Effector memory CD8-positive, alpha-beta T cell (primary cell): ENCODE data around the gene FLYWCH1.

Experiments used
- ATAC-seq: fragments of 150-1000 bp; cut with Tn5 transposase; replicated peaks from 2 replicates; pipeline ENCODE4 v1.10.0; 2021; ENCODE audit warnings: mild to moderate bottlenecking, moderate library complexity
- DNase-seq, 3 experiments: peaks; one replicate each; pipeline ENCODE4 v3.0.0; 2021
- H3K27ac Mint-ChIP-seq, 2 donors: one replicate each; pipeline ENCODE4 v1.8.0; 2022; ENCODE audit warnings: mild to moderate bottlenecking in 2 of 2, mixed read lengths in 2 of 2, moderate library complexity in 2 of 2
- H3K27me3 Mint-ChIP-seq, 2 donors: one replicate each; pipeline ENCODE4 v1.8.0; 2022; ENCODE audit warnings: mixed read lengths in 2 of 2
- H3K36me3 Mint-ChIP-seq: one replicate; pipeline ENCODE4 v1.8.0; 2022; ENCODE audit warnings: mild to moderate bottlenecking, moderate library complexity, mixed read lengths; ENCODE audit not compliant: insufficient read depth
- H3K4me1 Mint-ChIP-seq, 2 donors: one replicate each; pipeline ENCODE4 v1.8.0; 2022; ENCODE audit warnings: low read depth in 2 of 2, mixed read lengths in 2 of 2
- H3K4me3 Mint-ChIP-seq, 2 donors: one replicate each; pipeline ENCODE4 v1.8.0; 2022; ENCODE audit warnings: mild to moderate bottlenecking in 2 of 2, mixed read lengths in 2 of 2, moderate library complexity in 2 of 2
- H3K9me3 Mint-ChIP-seq, 2 donors: one replicate each; pipeline ENCODE4 v1.8.0; 2022; ENCODE audit warnings: mixed read lengths in 2 of 2
- total RNA-seq, 9 experiments: gene quantifications; one replicate each; lab custom pipeline; 2026; lab: John Stamatoyannopoulos, UW

The FLYWCH1 gene
- total RNA-seq: 41.1 to 108 (median 56.5) reads per million in 9 experiments

DNA sequence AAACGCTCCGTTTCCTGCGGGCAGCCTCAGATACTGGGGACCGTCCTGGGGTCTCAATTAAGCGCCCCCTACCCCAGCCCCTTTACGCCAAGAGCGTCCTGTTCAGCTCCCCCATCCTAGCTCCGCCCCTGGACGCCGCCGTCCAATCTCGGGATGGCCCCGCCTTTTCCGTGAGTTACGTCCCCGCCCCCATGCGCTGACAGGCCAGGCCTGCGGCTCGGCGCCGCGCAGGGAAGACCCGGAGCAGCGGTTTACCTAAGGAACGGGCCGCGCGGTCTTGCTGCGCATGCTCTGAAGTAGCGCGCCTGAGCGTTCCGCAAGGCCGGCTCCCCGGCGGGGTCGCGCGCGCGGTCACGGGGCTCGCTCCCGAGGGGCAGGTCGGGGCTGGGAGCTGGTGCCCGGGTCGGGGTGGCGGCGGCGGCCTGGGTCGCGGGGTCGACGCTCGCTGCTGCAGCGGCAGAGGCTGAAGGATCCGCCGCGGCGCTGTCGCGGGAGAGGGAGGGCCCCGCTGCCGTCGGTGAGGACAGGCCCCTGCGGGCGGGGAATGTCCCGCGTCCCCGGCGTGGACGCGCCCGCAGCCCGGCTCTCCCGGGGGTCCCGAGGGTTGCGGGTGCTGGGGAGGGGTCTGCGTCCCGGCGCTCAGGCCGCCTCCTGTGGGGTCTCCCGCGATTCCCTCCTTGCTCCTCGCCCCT, at the start of gene FLYWCH1:
Gene FLYWCH1 (plus strand): TSS at position 294 of the 692 bp plus-strand sequence. CDS start 17,755 bp downstream, outside the sequence.
- DNase-seq (peak; percentile 98 to 99 (median 99)), ATAC-seq (peak; percentile 93)
- peak within 1 kb of the TSS; percentile 78 to 88 for H3K27ac Mint-ChIP-seq
- H3K36me3 Mint-ChIP-seq: peaks cover 15% of the 10 kb centered on the region
- peak within 1 kb of the TSS; percentile 85 to 92 for H3K4me3 Mint-ChIP-seq
- peaks cover 16 to 27% of the 10 kb centered on the region in 2 donors for H3K4me1 Mint-ChIP-seq
- H3K9me3 Mint-ChIP-seq: no peaks in the 10 kb centered on the region
- H3K27me3 Mint-ChIP-seq: no peaks in the 10 kb centered on the region

- H3K27ac Mint-ChIP-seq: peak overlapping the region in 1 of 2 donors; percentile 27
- H3K36me3 Mint-ChIP-seq: peaks cover 9% of the 10 kb centered on the region
- DNase-seq (no peak), ATAC-seq (no peak)
- H3K27me3 Mint-ChIP-seq: peaks cover 0 to 7% of the 10 kb centered on the region in 2 donors
- peaks cover 14 to 21% of the 10 kb centered on the region in 2 donors for H3K4me1 Mint-ChIP-seq
- no peak overlapping the region for H3K4me3 Mint-ChIP-seq
- H3K9me3 Mint-ChIP-seq: no peaks in the 10 kb centered on the region
These were observed 46.1 kb upstream of the FLYWCH1 start for GRCh38 chr16:2865651-2866050.

- Mint-ChIP-seq H3K27me3 (peaks cover 0 to under 1% of the 10 kb centered on the region in 2 donors), H3K27ac (no peak overlapping the region), H3K36me3 (peaks cover 9% of the 10 kb centered on the region), H3K9me3 (no peaks in the 10 kb centered on the region), H3K4me3 (no peak overlapping the region), H3K4me1 (peaks cover 14 to 21% of the 10 kb centered on the region in 2 donors)
- ATAC-seq: no peak
- no peak for DNase-seq
These were observed 45.3 kb upstream of the FLYWCH1 start for GRCh38 chr16:2866431-2866830.

GRCh38 chr16:2867661-2867986, 44.1 kb upstream of the FLYWCH1 start:
- no peak for DNase-seq
- Mint-ChIP-seq H3K27me3 (no peaks in the 10 kb centered on the region), H3K4me1 (peaks cover 14 to 21% of the 10 kb centered on the region in 2 donors), H3K4me3 (peak overlapping the region; percentile 89 to 90), H3K36me3 (peaks cover 7% of the 10 kb centered on the region), H3K9me3 (no peaks in the 10 kb centered on the region), H3K27ac (peak overlapping the region; percentile 93 to 95)
- ATAC-seq: no peak

GRCh38 chr16:2867987-2868789, 43.5 kb upstream of the FLYWCH1 start:
- DNase-seq: peak; percentile 98
- ATAC-seq: peak; percentile 95
- Mint-ChIP-seq H3K27me3 (no peaks in the 10 kb centered on the region), H3K27ac (peak overlapping the region; percentile 93 to 95), H3K4me1 (peaks cover 14 to 21% of the 10 kb centered on the region in 2 donors), H3K36me3 (peaks cover 7% of the 10 kb centered on the region), H3K9me3 (no peaks in the 10 kb centered on the region), H3K4me3 (peak overlapping the region; percentile 89 to 90)

DNA sequence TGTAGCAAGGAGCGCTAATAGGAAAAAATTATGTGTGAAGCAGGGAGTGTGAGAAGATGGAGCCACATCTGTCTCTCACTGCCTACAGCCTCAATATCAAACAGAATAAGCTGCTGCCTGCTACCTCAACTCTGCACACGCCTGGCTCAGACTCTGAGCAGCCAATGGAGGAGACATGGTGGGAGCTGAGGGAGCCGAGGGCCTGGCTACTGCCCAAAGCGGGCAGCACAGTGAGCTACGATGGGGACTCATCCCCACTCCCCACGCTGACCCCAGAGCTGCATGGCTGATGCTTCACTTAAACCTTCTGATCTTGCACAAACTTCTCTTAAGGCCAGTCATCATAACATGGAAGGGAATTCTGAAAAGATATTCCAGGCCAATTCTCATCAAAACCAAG, 39.8 kb upstream of the FLYWCH1 start:
- Mint-ChIP-seq H3K4me1 (peaks cover 5 to 15% of the 10 kb centered on the region in 2 donors), H3K4me3 (no peak overlapping the region), H3K36me3 (peaks cover 9% of the 10 kb centered on the region), H3K9me3 (no peaks in the 10 kb centered on the region), H3K27me3 (no peaks in the 10 kb centered on the region), H3K27ac (no peak overlapping the region)
- ATAC-seq (no peak), DNase-seq (no peak)

DNA sequence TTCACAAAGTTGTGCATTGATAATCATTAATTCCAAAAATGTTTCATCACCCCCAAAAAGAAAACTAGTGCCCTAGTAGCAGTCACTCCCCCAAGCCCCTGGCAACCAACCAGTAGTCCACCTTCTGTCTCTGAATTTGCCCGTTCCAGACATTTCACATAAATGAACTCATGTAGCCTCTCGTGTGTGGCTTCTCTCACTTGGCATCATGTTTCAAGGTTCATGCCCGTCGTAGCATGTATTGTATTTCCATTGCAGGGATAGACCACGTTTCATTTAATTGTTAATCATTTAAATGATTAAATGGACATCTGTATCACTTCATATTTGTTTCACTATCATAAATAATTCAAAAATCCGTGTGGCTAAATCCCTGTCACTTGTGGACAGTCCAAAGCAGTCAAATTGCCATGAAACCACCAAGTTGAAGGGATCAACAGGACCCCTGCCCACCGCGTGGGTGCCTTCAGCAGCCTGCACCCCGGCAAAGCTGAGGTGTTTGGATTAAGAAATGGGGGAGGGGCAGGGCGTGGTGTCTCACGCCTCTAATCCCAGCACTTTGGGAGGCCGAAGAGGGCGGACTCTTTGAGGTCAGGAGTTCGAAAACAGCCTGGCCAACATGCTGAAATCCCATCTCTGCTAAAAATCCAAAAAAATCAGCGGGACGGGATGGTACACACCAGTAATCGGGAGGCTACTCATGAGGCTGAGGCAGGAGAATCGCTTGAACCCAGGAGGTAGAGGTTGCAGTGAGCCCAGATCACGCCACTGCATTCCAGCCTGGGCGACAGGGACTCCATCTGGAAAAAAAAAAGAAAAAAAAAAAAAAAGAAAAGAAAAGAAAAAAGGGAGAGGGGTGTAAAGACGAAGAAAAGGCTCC, 37.5 kb upstream of the FLYWCH1 start:
- Mint-ChIP-seq H3K36me3 (peaks cover 2% of the 10 kb centered on the region), H3K27ac (no peak overlapping the region), H3K9me3 (no peaks in the 10 kb centered on the region), H3K4me1 (no peaks in the 10 kb centered on the region), H3K4me3 (no peak overlapping the region), H3K27me3 (no peaks in the 10 kb centered on the region)
- DNase-seq (no peak), ATAC-seq (no peak)

- Mint-ChIP-seq H3K27ac (no peak overlapping the region), H3K4me3 (no peak overlapping the region), H3K36me3 (peaks cover 2% of the 10 kb centered on the region), H3K27me3 (no peaks in the 10 kb centered on the region), H3K9me3 (no peaks in the 10 kb centered on the region), H3K4me1 (no peaks in the 10 kb centered on the region)
- DNase-seq (peak; percentile 39 to 60 (median 48)), ATAC-seq (peak; percentile 100)
These were observed 36.8 kb upstream of the FLYWCH1 start for GRCh38 chr16:2874912-2875362.

DNA sequence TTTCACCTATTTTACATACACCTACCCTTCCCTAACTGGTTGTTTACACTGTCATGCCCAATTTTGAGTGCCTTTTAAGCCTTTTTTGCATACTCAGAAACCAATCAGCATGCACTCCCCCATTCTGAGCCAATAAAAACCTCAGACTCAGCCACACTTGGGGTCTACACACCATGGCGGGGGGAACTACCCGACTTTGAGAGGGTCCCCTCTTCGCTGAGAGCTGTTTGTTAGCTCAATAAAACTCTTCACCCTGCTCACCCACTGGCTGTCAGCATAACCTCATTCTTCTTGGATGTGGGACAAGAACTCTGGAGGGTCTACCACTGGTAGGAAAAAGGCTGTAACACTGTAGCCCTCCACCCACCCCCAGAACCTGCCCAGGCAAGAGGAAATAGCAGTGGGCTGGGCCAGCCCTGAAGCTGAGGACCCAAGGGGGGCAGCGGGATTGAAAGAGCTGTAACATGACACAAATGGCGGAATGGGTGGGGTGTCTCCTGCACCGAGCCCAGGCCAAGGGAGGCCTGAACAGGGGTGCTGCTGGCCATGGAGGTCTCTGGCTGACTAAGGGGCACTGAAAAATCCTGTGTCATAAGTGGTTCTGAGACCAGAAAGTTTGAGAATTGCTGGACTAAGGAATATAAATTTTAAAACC, 31.8 kb upstream of the FLYWCH1 start:
- ATAC-seq: no peak
- H3K4me3 Mint-ChIP-seq: no peak overlapping the region
- H3K9me3 Mint-ChIP-seq: no peaks in the 10 kb centered on the region
- no peak for DNase-seq
- peaks cover 10 to 12% of the 10 kb centered on the region in 2 donors for H3K4me1 Mint-ChIP-seq
- no peaks in the 10 kb centered on the region for H3K27me3 Mint-ChIP-seq
- H3K27ac Mint-ChIP-seq: no peak overlapping the region
- H3K36me3 Mint-ChIP-seq: peaks cover 20% of the 10 kb centered on the region

- ATAC-seq (no peak), DNase-seq (peak in 2 of 3 experiments; percentile 13 to 25)
- H3K9me3 Mint-ChIP-seq: no peaks in the 10 kb centered on the region
- H3K27ac Mint-ChIP-seq: peak overlapping the region; percentile 94 to 95
- H3K4me1 Mint-ChIP-seq: peaks cover 10 to 17% of the 10 kb centered on the region in 2 donors
- peak overlapping the region; percentile 91 for H3K4me3 Mint-ChIP-seq
- H3K27me3 Mint-ChIP-seq: no peaks in the 10 kb centered on the region
- H3K36me3 Mint-ChIP-seq: peaks cover 18% of the 10 kb centered on the region
These were observed 29.7 kb upstream of the FLYWCH1 start for GRCh38 chr16:2881783-2882649.

DNA sequence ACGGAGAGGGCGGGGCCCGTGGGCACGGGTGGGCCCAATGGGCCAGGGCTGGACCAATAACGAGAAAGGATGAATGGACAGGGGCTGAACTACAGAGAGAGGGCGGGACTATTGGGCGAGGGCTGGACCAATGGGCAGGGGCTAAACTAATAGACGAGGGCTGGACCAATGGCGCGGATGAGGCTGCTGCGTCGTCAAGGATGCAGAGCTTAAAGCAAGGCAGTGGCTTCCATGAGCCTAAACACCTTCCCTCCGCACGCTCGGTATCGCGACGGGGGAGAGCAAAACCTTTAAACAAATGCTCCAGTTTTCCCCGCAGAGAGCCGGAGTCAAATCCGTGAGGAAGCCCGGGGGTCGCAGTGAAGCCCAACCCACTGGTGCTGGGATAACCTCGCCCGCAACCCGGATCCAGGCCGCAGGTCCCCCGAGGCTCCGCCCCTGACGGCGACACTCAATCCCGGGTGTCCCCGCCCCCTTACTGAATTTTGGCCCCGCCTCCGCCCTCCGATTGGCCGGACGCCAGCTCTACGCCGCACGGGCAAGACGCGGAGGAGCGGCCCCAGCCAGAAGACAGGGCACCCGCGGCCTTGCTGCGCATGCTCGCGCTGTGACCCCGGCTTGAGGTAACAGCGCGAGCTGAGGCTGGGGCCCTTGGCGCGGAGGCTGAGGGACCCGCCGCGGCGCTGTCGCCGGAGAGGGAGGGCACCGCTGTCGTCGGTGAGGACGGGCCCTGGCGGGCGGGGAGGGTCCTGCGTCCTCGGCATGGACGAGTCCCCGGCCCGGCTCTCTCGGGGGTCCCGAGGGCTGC, 28.9 kb upstream of the FLYWCH1 start, which contains the start of gene FLYWCH2:
Gene FLYWCH2 (plus strand): TSS at position 566 of the 808 bp plus-strand sequence. CDS start 13,235 bp downstream, outside the sequence.
- Mint-ChIP-seq H3K27ac (peak within 1 kb of the TSS; percentile 94 to 95), H3K27me3 (no peaks in the 10 kb centered on the region), H3K4me1 (peaks cover 10 to 17% of the 10 kb centered on the region in 2 donors), H3K36me3 (peaks cover 18% of the 10 kb centered on the region), H3K9me3 (no peaks in the 10 kb centered on the region), H3K4me3 (peak within 1 kb of the TSS; percentile 91)
- ATAC-seq: peak; percentile 88
- peak; percentile 100 for DNase-seq
